ENCODE data around the gene ITPR3. TPM values are rescaled to one million over a fixed set of nuclear protein-coding genes. Genes with fewer than 3 reads are reported as not detected.

ITPR3 gene
- total and polyA plus RNA-seq, 4 donors, result 0.49 to 2.8 (median 0.71) TPM

- H3K9me3 ChIP-seq (ENCODE audit: control insufficient read depth in 4 of 4, low read length in 3 of 4), result no peaks in the 10 kb centered on the region
- WGBS, result 85% methylated on average over 7 of the region's 7 CpGs
- no peaks in the 10 kb centered on the region for H3K36me3 ChIP-seq (ENCODE audit: control insufficient read depth in 4 of 4, insufficient read depth in 3 of 4, low read depth in 1 of 4, low read length in 3 of 4)
- no peak overlapping the region for H3K9ac ChIP-seq (ENCODE audit: low read depth in 1 of 2, low read length in 2 of 2)
- DNase-seq (ENCODE audit: low spot score), result no peak
- TF ChIP-seq YY1 (IDR thresholded peaks at IDR 0.05) (no peak), REST (IDR thresholded peaks at IDR 0.05) (no peak), CTCF (IDR thresholded peaks at IDR 0.05; ENCODE audit: low read depth, low read length, missing input control) (no peak), RAD21 (IDR thresholded peaks at IDR 0.05) (no peak), SP1 (IDR thresholded peaks at IDR 0.05) (no peak), HNF4G (IDR thresholded peaks at IDR 0.05) (no peak), ZBTB33 (IDR thresholded peaks at IDR 0.05) (no peak), GABPA (IDR thresholded peaks at IDR 0.05 in 1 of 2, conservative IDR thresholded peaks at IDR 0.05 in 1 of 2) (no peak), FOXA1 (IDR thresholded peaks at IDR 0.05) (no peak), FOXA2 (IDR thresholded peaks at IDR 0.05) (no peak), HNF4A (conservative IDR thresholded peaks at IDR 0.05) (no peak), RXRA (IDR thresholded peaks at IDR 0.05) (no peak), TAF1 (conservative IDR thresholded peaks at IDR 0.05) (no peak)
- H3K4me1 ChIP-seq (ENCODE audit: control insufficient read depth in 4 of 4, insufficient read depth in 4 of 4, low read length in 3 of 4), result no peaks in the 10 kb centered on the region
- H3K4me3 ChIP-seq (ENCODE audit: low read depth in 1 of 3, low read length in 3 of 3), result no peak overlapping the region
- no peak overlapping the region for H3K27ac ChIP-seq (ENCODE audit: low read depth in 1 of 2, low read length in 2 of 2)
- no peaks in the 10 kb centered on the region for H3K27me3 ChIP-seq (ENCODE audit: control insufficient read depth in 4 of 4, insufficient read depth in 4 of 4, low read length in 3 of 4)
Measured at GRCh38 chr6:33725891-33726673, 105.0 kb downstream of the ITPR3 start.

GRCh38 chr6:33726696-33727095, 105.6 kb downstream of the ITPR3 start:
- H3K9ac ChIP-seq (ENCODE audit: low read depth in 1 of 2, low read length in 2 of 2), result no peak overlapping the region
- peaks cover 0 to 3% (median under 1%) of the 10 kb centered on the region in 4 donors for H3K4me1 ChIP-seq (ENCODE audit: control insufficient read depth in 4 of 4, insufficient read depth in 4 of 4, low read length in 3 of 4)
- DNase-seq (ENCODE audit: low spot score), result no peak
- H3K36me3 ChIP-seq (ENCODE audit: control insufficient read depth in 4 of 4, insufficient read depth in 3 of 4, low read depth in 1 of 4, low read length in 3 of 4), result no peaks in the 10 kb centered on the region
- TF ChIP-seq SP1 (IDR thresholded peaks at IDR 0.05), result no peak
- TF ChIP-seq NR2F2 (IDR thresholded peaks at IDR 0.05), result no peak
- TF ChIP-seq GABPA (IDR thresholded peaks at IDR 0.05 in 1 of 2, conservative IDR thresholded peaks at IDR 0.05 in 1 of 2), result no peak
- no peak for TF ChIP-seq RXRA (IDR thresholded peaks at IDR 0.05)
- no peaks in the 10 kb centered on the region for H3K27me3 ChIP-seq (ENCODE audit: control insufficient read depth in 4 of 4, insufficient read depth in 4 of 4, low read length in 3 of 4)
- no peak overlapping the region for H3K27ac ChIP-seq (ENCODE audit: low read depth in 1 of 2, low read length in 2 of 2)
- H3K4me3 ChIP-seq (ENCODE audit: low read depth in 1 of 3, low read length in 3 of 3), result no peak overlapping the region
- no peaks in the 10 kb centered on the region for H3K9me3 ChIP-seq (ENCODE audit: control insufficient read depth in 4 of 4, low read length in 3 of 4)
- 92% methylated on average over 15 of the region's 15 CpGs for WGBS
